ENCODE measurements around the gene SLC25A12.

SLC25A12 gene

DNA sequence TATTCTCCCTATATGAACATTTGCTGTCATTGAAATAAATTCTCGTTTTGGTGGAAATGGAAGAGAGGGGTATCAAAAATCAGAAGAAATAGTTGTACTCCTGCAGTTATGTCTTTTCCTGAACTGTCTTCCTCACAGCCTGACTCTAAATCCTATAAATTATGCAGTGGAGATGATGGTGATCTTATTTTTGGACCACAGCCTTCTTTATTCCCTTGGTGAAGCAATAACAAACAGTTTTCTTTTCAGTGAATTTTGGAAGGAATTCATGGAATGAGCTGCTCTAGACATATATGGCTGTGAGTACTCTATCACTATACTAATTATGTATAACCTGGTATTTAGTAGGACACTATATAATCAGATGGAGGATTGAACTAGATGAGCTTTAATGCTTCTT is 1.7 kb upstream of the SLC25A12 start:
- no peak overlapping the region for H3K4me3 ChIP-seq (replicated peaks; ENCODE audit: low read depth, low read length)
- H3K27me3 ChIP-seq (replicated peaks; ENCODE audit: control insufficient read depth, insufficient read depth, low read length) = no peaks in the 10 kb centered on the region
- TF ChIP-seq, protein P1, sequence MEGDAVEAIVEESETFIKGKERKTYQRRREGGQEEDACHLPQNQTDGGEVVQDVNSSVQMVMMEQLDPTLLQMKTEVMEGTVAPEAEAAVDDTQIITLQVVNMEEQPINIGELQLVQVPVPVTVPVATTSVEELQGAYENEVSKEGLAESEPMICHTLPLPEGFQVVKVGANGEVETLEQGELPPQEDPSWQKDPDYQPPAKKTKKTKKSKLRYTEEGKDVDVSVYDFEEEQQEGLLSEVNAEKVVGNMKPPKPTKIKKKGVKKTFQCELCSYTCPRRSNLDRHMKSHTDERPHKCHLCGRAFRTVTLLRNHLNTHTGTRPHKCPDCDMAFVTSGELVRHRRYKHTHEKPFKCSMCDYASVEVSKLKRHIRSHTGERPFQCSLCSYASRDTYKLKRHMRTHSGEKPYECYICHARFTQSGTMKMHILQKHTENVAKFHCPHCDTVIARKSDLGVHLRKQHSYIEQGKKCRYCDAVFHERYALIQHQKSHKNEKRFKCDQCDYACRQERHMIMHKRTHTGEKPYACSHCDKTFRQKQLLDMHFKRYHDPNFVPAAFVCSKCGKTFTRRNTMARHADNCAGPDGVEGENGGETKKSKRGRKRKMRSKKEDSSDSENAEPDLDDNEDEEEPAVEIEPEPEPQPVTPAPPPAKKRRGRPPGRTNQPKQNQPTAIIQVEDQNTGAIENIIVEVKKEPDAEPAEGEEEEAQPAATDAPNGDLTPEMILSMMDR (IDR thresholded peaks at IDR 0.05; ENCODE audit: insufficient read depth, low read length, poor library complexity, severe bottlenecking) = no peak
- no peak for DNase-seq (ENCODE audit: extremely low read depth, insufficient read length)
- no peaks in the 10 kb centered on the region for H3K36me3 ChIP-seq (ENCODE audit: control insufficient read depth, insufficient read depth, low read length)

DNA sequence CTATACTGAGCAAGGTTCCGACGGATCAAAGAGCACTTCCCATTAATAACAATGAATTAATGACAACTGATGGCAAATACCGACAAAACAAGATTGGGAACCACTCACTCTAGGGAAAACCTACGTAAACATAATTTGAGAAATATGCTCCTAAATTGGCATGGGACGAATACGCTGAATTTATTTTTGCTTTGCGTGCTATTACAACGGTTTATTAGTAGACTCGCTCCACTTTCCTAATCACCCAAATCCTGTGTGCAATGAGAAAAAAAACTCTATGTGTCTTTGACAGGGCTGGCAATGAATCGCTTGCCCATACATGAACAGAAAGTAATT is 536 bp upstream of the SLC25A12 start:
- no peak for DNase-seq (ENCODE audit: extremely low read depth, insufficient read length)
- Histone ChIP-seq H3K4me3 (replicated peaks; ENCODE audit: low read depth, low read length) (peak overlapping the region; percentile 76), H3K27me3 (replicated peaks; ENCODE audit: control insufficient read depth, insufficient read depth, low read length) (no peaks in the 10 kb centered on the region), H3K36me3 (ENCODE audit: control insufficient read depth, insufficient read depth, low read length) (peaks cover 2% of the 10 kb centered on the region; the same call in 1 of the 2 replicates)
- TF ChIP-seq, protein P1 (IDR thresholded peaks at IDR 0.05; ENCODE audit: insufficient read depth, low read length, poor library complexity, severe bottlenecking) = no peak

DNA sequence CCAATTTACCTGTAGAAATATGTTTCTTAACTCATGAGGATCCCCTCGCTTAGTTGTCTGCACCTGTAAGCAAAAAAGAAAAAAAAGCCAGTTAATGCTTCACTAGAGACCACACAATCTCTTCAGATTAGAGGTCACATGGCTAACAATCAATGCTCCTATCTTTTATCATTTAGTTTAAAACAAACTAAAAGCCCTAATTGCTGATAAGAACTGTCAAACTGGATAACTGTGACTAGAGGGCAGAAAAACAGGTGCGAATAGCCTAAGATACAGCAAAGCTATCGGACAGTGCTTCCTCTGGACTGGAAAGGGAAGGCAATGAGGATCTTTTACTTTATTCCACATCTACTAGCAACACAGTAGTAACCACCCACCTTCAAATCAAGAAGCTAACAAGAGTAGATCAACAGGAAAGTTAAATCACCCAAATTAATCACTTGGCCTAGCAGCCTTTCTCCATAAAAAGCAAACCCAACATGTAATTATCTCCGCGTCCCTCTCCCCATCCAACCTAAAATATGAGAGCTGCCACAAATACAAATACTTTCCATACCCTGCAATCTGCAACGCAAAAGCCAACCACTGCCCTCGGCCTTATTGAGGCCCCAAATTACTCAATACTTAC is 734 bp downstream of the SLC25A12 start:
- H3K4me3 ChIP-seq (replicated peaks; ENCODE audit: low read depth, low read length) = peak overlapping the region; percentile 76
- no peaks in the 10 kb centered on the region for H3K27me3 ChIP-seq (replicated peaks; ENCODE audit: control insufficient read depth, insufficient read depth, low read length)
- TF ChIP-seq, protein P1 (IDR thresholded peaks at IDR 0.05; ENCODE audit: insufficient read depth, low read length, poor library complexity, severe bottlenecking) = no peak
- H3K36me3 ChIP-seq (ENCODE audit: control insufficient read depth, insufficient read depth, low read length) = peaks cover 2% of the 10 kb centered on the region; the same call in 1 of the 2 replicates
- DNase-seq (ENCODE audit: extremely low read depth, insufficient read length) = no peak

DNA sequence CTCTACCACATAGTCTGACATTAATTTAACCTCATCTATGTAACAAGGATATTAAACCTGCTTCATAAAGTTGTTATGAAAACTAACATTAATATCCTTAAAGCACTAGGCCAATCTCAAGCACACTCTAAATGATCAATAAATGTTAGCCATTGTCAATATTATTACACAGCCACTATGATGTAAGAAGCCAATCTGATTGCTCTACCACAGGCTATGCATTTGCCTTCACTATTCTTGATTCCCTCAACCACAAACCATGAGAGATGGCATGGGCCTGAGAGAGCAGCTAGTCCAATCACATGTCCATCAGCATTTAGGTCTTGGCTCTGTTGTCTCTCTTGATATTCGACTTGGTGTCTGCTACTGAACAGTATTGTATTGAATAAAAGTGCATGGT is 4.2 kb downstream of the SLC25A12 start:
- Histone ChIP-seq H3K27me3 (replicated peaks; ENCODE audit: control insufficient read depth, insufficient read depth, low read length) (no peaks in the 10 kb centered on the region), H3K36me3 (ENCODE audit: control insufficient read depth, insufficient read depth, low read length) (peaks cover 2% of the 10 kb centered on the region; the same call in 1 of the 2 replicates), H3K4me3 (replicated peaks; ENCODE audit: low read depth, low read length) (no peak overlapping the region)
- TF ChIP-seq, protein P1 (IDR thresholded peaks at IDR 0.05; ENCODE audit: insufficient read depth, low read length, poor library complexity, severe bottlenecking) = no peak
- DNase-seq (ENCODE audit: extremely low read depth, insufficient read length) = no peak

DNA sequence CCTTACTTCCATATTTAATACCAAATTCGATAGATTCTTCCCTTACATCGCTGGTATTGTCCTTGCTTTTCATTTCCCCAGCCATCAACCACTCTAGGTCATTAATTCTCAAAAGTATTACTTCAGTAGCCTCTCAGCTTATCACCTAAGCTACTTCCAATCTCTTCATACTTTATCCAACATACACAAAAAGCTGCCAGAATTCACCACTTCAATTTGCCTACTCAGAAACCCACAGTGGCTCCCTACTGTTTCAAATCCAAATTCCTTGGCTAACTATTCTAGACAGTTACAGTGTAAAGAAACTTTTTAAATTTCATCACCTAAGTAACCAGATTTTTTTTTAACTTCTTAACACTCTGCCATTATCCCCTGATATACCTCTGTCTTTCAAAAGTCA is 4.7 kb downstream of the SLC25A12 start:
- Histone ChIP-seq H3K27me3 (replicated peaks; ENCODE audit: control insufficient read depth, insufficient read depth, low read length) (no peaks in the 10 kb centered on the region), H3K36me3 (ENCODE audit: control insufficient read depth, insufficient read depth, low read length) (peaks cover 2% of the 10 kb centered on the region; the same call in 1 of the 2 replicates), H3K4me3 (replicated peaks; ENCODE audit: low read depth, low read length) (no peak overlapping the region)
- no peak for DNase-seq (ENCODE audit: extremely low read depth, insufficient read length)
- TF ChIP-seq, protein P1 (IDR thresholded peaks at IDR 0.05; ENCODE audit: insufficient read depth, low read length, poor library complexity, severe bottlenecking) = no peak

Measured in GM06990 (cell line).